ENCODE results near the gene CRKL.
"Not testable (repeated sequence)": the region's sequence is repeated elsewhere in the genome, so short reads cannot be mapped to it uniquely, and the experiment has no call there.

Gene CRKL

GRCh38 chr22:20930004-20930403 lies 12.8 kb downstream of the CRKL start:
- Histone ChIP-seq H3K27ac (ENCODE audit: low read depth, low read length) (no peak overlapping the region), H3K27me3 (ENCODE audit: control insufficient read depth, insufficient read depth, low read length) (no peaks in the 10 kb centered on the region), H3K9ac (ENCODE audit: low read length) (no peak overlapping the region), H3K4me3 (ENCODE audit: low read length) (no peak overlapping the region), H3K36me3 (ENCODE audit: control insufficient read depth, insufficient read depth, low read length) (peaks cover 5% of the 10 kb centered on the region), H3K4me1 (ENCODE audit: control insufficient read depth, insufficient read depth, low read length) (peaks cover 3% of the 10 kb centered on the region)

GRCh38 chr22:20930435-20930834 lies 13.2 kb downstream of the CRKL start:
- not testable (repeated sequence) for H3K27ac ChIP-seq (ENCODE audit: low read depth, low read length); H3K4me3 ChIP-seq (ENCODE audit: low read length); H3K4me1 ChIP-seq (ENCODE audit: control insufficient read depth, insufficient read depth, low read length); H3K36me3 ChIP-seq (ENCODE audit: control insufficient read depth, insufficient read depth, low read length); H3K9ac ChIP-seq (ENCODE audit: low read length); H3K27me3 ChIP-seq (ENCODE audit: control insufficient read depth, insufficient read depth, low read length)

GRCh38 chr22:20931126-20931654 lies 14.0 kb downstream of the CRKL start:
- Histone ChIP-seq H3K4me3 (ENCODE audit: low read length) (no peak overlapping the region), H3K4me1 (ENCODE audit: control insufficient read depth, insufficient read depth, low read length) (peaks cover 3% of the 10 kb centered on the region), H3K9ac (ENCODE audit: low read length) (no peak overlapping the region), H3K27me3 (ENCODE audit: control insufficient read depth, insufficient read depth, low read length) (no peaks in the 10 kb centered on the region), H3K27ac (ENCODE audit: low read depth, low read length) (no peak overlapping the region), H3K36me3 (ENCODE audit: control insufficient read depth, insufficient read depth, low read length) (peaks cover 10% of the 10 kb centered on the region)

- Histone ChIP-seq H3K27me3 (ENCODE audit: control insufficient read depth, insufficient read depth, low read length) (no peaks in the 10 kb centered on the region), H3K9ac (ENCODE audit: low read length) (no peak overlapping the region), H3K4me3 (ENCODE audit: low read length) (no peak overlapping the region), H3K4me1 (ENCODE audit: control insufficient read depth, insufficient read depth, low read length) (peaks cover 7% of the 10 kb centered on the region), H3K27ac (ENCODE audit: low read depth, low read length) (no peak overlapping the region), H3K36me3 (ENCODE audit: control insufficient read depth, insufficient read depth, low read length) (peaks cover 17% of the 10 kb centered on the region)
Observed at GRCh38 chr22:20933910-20934309, 16.7 kb downstream of the CRKL start.

- not testable (repeated sequence) for H3K4me1 ChIP-seq (ENCODE audit: control insufficient read depth, insufficient read depth, low read length); H3K9ac ChIP-seq (ENCODE audit: low read length); H3K4me3 ChIP-seq (ENCODE audit: low read length); H3K27me3 ChIP-seq (ENCODE audit: control insufficient read depth, insufficient read depth, low read length); H3K27ac ChIP-seq (ENCODE audit: low read depth, low read length)
- peaks cover 17% of the 10 kb centered on the region for H3K36me3 ChIP-seq (ENCODE audit: control insufficient read depth, insufficient read depth, low read length)
Observed at GRCh38 chr22:20935049-20935448, 17.8 kb downstream of the CRKL start.

GRCh38 chr22:20935780-20936539 lies 18.8 kb downstream of the CRKL start:
- H3K36me3 ChIP-seq (ENCODE audit: control insufficient read depth, insufficient read depth, low read length): peaks cover 17% of the 10 kb centered on the region
- not testable (repeated sequence) for H3K4me1 ChIP-seq (ENCODE audit: control insufficient read depth, insufficient read depth, low read length); H3K27ac ChIP-seq (ENCODE audit: low read depth, low read length); H3K9ac ChIP-seq (ENCODE audit: low read length); H3K4me3 ChIP-seq (ENCODE audit: low read length); H3K27me3 ChIP-seq (ENCODE audit: control insufficient read depth, insufficient read depth, low read length)

GRCh38 chr22:20937031-20937793 lies 20.0 kb downstream of the CRKL start:
- Histone ChIP-seq H3K27ac (ENCODE audit: low read depth, low read length) (no peak overlapping the region), H3K9ac (ENCODE audit: low read length) (no peak overlapping the region), H3K4me3 (ENCODE audit: low read length) (peak overlapping the region; percentile 28), H3K36me3 (ENCODE audit: control insufficient read depth, insufficient read depth, low read length) (peaks cover 17% of the 10 kb centered on the region), H3K4me1 (ENCODE audit: control insufficient read depth, insufficient read depth, low read length) (peaks cover 7% of the 10 kb centered on the region), H3K27me3 (ENCODE audit: control insufficient read depth, insufficient read depth, low read length) (no peaks in the 10 kb centered on the region)

GRCh38 chr22:20937794-20938671 lies 20.8 kb downstream of the CRKL start:
- H3K36me3 ChIP-seq (ENCODE audit: control insufficient read depth, insufficient read depth, low read length): peaks cover 17% of the 10 kb centered on the region
- H3K4me1 ChIP-seq (ENCODE audit: control insufficient read depth, insufficient read depth, low read length): peaks cover 7% of the 10 kb centered on the region
- H3K27me3 ChIP-seq (ENCODE audit: control insufficient read depth, insufficient read depth, low read length): no peaks in the 10 kb centered on the region
- no peak overlapping the region for H3K9ac ChIP-seq (ENCODE audit: low read length)
- no peak overlapping the region for H3K4me3 ChIP-seq (ENCODE audit: low read length)
- H3K27ac ChIP-seq (ENCODE audit: low read depth, low read length): no peak overlapping the region

GRCh38 chr22:20939457-20940185 lies 22.4 kb downstream of the CRKL start:
- not testable (repeated sequence) for H3K9ac ChIP-seq (ENCODE audit: low read length); H3K27ac ChIP-seq (ENCODE audit: low read depth, low read length); H3K4me1 ChIP-seq (ENCODE audit: control insufficient read depth, insufficient read depth, low read length)

GRCh38 chr22:20940186-20940651 lies 23.0 kb downstream of the CRKL start:
- Histone ChIP-seq H3K27me3 (ENCODE audit: control insufficient read depth, insufficient read depth, low read length) (no peaks in the 10 kb centered on the region), H3K4me3 (ENCODE audit: low read length) (no peak overlapping the region), H3K36me3 (ENCODE audit: control insufficient read depth, insufficient read depth, low read length) (peaks cover 11% of the 10 kb centered on the region), H3K4me1 (ENCODE audit: control insufficient read depth, insufficient read depth, low read length) (peaks cover 7% of the 10 kb centered on the region), H3K27ac (ENCODE audit: low read depth, low read length) (no peak overlapping the region), H3K9ac (ENCODE audit: low read length) (no peak overlapping the region)

More at GRCh38 chr22:20939457-20940185, 22.4 kb downstream of the CRKL start:
- peaks cover 11% of the 10 kb centered on the region for H3K36me3 ChIP-seq (ENCODE audit: control insufficient read depth, insufficient read depth, low read length)
- not testable (repeated sequence) for H3K4me3 ChIP-seq (ENCODE audit: low read length); H3K27me3 ChIP-seq (ENCODE audit: control insufficient read depth, insufficient read depth, low read length)

GRCh38 chr22:20940904-20941385 lies 23.7 kb downstream of the CRKL start:
- Histone ChIP-seq H3K27me3 (ENCODE audit: control insufficient read depth, insufficient read depth, low read length) (no peaks in the 10 kb centered on the region), H3K9ac (ENCODE audit: low read length) (no peak overlapping the region), H3K4me3 (ENCODE audit: low read length) (no peak overlapping the region), H3K4me1 (ENCODE audit: control insufficient read depth, insufficient read depth, low read length) (peaks cover 7% of the 10 kb centered on the region), H3K27ac (ENCODE audit: low read depth, low read length) (no peak overlapping the region), H3K36me3 (ENCODE audit: control insufficient read depth, insufficient read depth, low read length) (peaks cover 8% of the 10 kb centered on the region)

Measured in rectal smooth muscle tissue (tissue), 1 donor.